Coronary artery (tissue), 2 donors: Measurements from ENCODE around the gene DNPEP.
"Not testable (repeated sequence)": the region's sequence is repeated elsewhere in the genome, so short reads cannot be mapped to it uniquely, and the experiment has no call there.

Experiments used
- DNase-seq: peaks from one replicate; pipeline ENCODE4 v3.0.0-alpha.2; 2017; ENCODE audit warnings: low spot score
- H3K27ac ChIP-seq, 2 donors: fragments of 200-600 bp; sonication (generic); one replicate each; pipeline ENCODE4 v1.5.1; 2016 to 2019
- H3K4me3 ChIP-seq: fragments of 200-600 bp; sonication (generic); 2 replicates; pipeline ENCODE4 v1.5.1; 2016; ENCODE audit warnings: mild to moderate bottlenecking, moderate library complexity
- TF ChIP-seq, protein P1 (sequence below): fragments of 200-600 bp; sonication (generic); IDR thresholded peaks from one replicate; pipeline ENCODE4 v1.5.1; 2019; ENCODE audit warnings: antibody characterized with exemption

The DNPEP gene

GRCh38 chr2:219399716-219400478, 12.2 kb upstream of the DNPEP start:
- H3K27ac ChIP-seq, result no peak overlapping the region
- TF ChIP-seq, protein P1, sequence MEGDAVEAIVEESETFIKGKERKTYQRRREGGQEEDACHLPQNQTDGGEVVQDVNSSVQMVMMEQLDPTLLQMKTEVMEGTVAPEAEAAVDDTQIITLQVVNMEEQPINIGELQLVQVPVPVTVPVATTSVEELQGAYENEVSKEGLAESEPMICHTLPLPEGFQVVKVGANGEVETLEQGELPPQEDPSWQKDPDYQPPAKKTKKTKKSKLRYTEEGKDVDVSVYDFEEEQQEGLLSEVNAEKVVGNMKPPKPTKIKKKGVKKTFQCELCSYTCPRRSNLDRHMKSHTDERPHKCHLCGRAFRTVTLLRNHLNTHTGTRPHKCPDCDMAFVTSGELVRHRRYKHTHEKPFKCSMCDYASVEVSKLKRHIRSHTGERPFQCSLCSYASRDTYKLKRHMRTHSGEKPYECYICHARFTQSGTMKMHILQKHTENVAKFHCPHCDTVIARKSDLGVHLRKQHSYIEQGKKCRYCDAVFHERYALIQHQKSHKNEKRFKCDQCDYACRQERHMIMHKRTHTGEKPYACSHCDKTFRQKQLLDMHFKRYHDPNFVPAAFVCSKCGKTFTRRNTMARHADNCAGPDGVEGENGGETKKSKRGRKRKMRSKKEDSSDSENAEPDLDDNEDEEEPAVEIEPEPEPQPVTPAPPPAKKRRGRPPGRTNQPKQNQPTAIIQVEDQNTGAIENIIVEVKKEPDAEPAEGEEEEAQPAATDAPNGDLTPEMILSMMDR, result no peak

DNA sequence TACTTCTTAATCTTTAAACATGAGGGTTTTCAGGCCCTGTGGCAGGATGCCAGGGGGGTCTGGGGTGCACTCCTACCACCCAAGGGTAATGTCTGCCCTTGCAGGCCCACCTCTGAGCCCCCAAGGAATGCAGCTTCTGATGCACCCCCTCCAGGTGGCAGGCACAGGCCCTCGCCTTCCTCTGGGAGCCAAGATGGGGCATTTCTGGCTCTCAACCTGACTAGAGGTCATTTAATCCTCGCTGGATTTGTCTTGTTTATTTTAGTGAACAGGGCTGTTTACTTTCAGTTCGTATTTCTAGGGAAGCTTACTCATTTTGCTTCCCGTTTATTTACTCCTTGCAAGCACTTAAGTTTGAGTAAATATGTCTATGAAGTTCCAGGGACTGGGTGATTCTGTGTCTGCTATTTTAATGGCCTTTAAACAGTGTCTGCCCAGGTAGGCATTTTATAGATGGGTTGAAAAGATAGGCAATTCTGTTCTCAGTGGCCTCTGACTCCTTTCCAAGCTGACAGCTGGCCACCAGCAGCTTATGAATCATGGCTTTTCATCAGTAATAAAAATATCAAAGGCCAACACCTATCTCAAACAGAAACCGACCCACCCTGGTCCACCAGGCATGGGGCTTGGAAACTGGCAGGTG, 11.1 kb upstream of the DNPEP start:
- TF ChIP-seq, protein P1, result no peak
- no peak for DNase-seq
- Histone ChIP-seq H3K4me3 (no peak overlapping the region), H3K27ac (no peak overlapping the region)

More at GRCh38 chr2:219399716-219400478, 12.2 kb upstream of the DNPEP start:
- no peak for DNase-seq
- H3K4me3 ChIP-seq, result no peak overlapping the region

- TF ChIP-seq, protein P1, result no peak
- DNase-seq, result no peak
- Histone ChIP-seq H3K4me3 (no peak overlapping the region), H3K27ac (peak overlapping the region in 1 of 2 donors; percentile 52)
Observed at GRCh38 chr2:219396863-219397457, 9.2 kb upstream of the DNPEP start.

DNA sequence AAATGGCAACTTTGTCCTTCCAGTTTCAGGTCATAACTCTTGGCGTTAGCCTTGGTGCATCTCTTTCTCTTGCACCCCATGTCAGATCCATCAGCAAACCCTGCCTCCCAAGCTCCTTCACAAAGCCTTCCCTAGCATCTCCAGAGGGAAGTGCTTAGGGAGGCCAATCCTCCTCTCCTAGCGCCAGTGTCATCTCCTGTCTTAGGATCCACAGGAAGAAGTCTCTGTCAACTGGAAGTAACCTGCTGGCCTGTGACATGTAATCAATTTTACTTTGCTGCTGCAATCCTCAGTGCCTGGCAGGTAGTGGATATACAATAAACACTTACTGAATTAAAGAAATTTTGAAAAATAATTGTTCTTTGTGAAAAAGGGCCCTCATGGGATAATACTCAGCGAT, 7.9 kb upstream of the DNPEP start:
- H3K27ac ChIP-seq, result no peak overlapping the region
- no peak for DNase-seq
- H3K4me3 ChIP-seq, result no peak overlapping the region
- TF ChIP-seq, protein P1, result no peak

- not testable (repeated sequence) for DNase-seq, H3K27ac ChIP-seq, H3K4me3 ChIP-seq
Observed at GRCh38 chr2:219395056-219395455, 7.3 kb upstream of the DNPEP start.

DNA sequence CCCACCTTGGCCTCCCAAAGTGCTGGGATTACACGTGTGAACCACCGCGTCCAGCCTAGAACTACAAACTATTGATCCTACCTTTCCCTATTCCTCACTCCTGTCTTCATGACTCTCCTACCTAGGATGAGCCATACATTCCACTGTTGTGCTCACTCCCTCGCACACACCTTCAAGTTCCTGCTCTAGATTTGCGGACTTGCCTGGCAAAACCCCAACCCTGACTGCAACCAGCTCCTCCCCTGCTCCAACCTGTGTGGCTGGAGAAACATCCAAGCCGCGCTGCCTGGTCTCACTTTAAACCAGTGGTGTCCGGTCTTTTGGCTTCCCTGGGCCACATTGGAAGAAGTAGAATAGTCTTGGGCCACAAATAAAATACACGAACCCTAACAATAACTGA, 5.0 kb upstream of the DNPEP start:
- no peak for DNase-seq
- TF ChIP-seq, protein P1, result no peak
- Histone ChIP-seq H3K4me3 (no peak overlapping the region), H3K27ac (no peak overlapping the region)

GRCh38 chr2:219388907-219389156, 1.1 kb upstream of the DNPEP start:
- DNase-seq, result no peak
- Histone ChIP-seq H3K27ac (peak overlapping the region; percentile 59 to 100), H3K4me3 (peak overlapping the region; percentile 98)
- TF ChIP-seq, protein P1, result no peak
